HEK293 (cell line): ENCODE results near the gene TMEM151B.

Source experiments
- EGR2 ChIP-seq: fragments of 450-650 bp; formaldehyde crosslinking; IDR thresholded peaks from 2 replicates; pipeline ENCODE4 v1.5.1; 2016; ENCODE audit warnings: low read depth, missing biosample characterization, missing genetic modification characterization
- GLIS2 ChIP-seq: fragments of 450-650 bp; formaldehyde crosslinking; IDR thresholded peaks from 2 replicates; pipeline ENCODE4 v1.5.1; 2016; ENCODE audit warnings: missing biosample characterization, missing genetic modification characterization
- KLF10 ChIP-seq: fragments of 450-650 bp; IDR thresholded peaks from 2 replicates; pipeline ENCODE4 v1.5.1; 2018; ENCODE audit warnings: missing biosample characterization, mild to moderate bottlenecking, missing genetic modification characterization
- KLF17 ChIP-seq: fragments of 450-650 bp; formaldehyde crosslinking; IDR thresholded peaks from 2 replicates; pipeline ENCODE4 v1.5.1; 2016; ENCODE audit warnings: missing biosample characterization, missing genetic modification characterization
- PATZ1 ChIP-seq: fragments of 450-650 bp; formaldehyde crosslinking; IDR thresholded peaks from 2 replicates; pipeline ENCODE4 v1.5.1; 2016; ENCODE audit warnings: missing biosample characterization, missing genetic modification characterization
- PRDM6 ChIP-seq: fragments of 450-650 bp; formaldehyde crosslinking; IDR thresholded peaks from 2 replicates; pipeline ENCODE4 v1.5.1; 2017; ENCODE audit warnings: missing biosample characterization, missing genetic modification characterization
- SALL2 ChIP-seq: fragments of 450-650 bp; formaldehyde crosslinking; IDR thresholded peaks from 2 replicates; pipeline ENCODE4 v1.5.0; 2017; ENCODE audit warnings: missing biosample characterization, mild to moderate bottlenecking, missing genetic modification characterization, borderline replicate concordance
- SP3 ChIP-seq: fragments of 450-650 bp; formaldehyde crosslinking; IDR thresholded peaks from 2 replicates; pipeline ENCODE4 v1.5.1; 2016; ENCODE audit warnings: missing biosample characterization, missing genetic modification characterization
- SP7 ChIP-seq: fragments of 450-650 bp; formaldehyde crosslinking; IDR thresholded peaks from 2 replicates; pipeline ENCODE4 v1.5.1; 2016; ENCODE audit warnings: missing biosample characterization, missing genetic modification characterization
- YY2 ChIP-seq: fragments of 450-650 bp; formaldehyde crosslinking; IDR thresholded peaks from 2 replicates; pipeline ENCODE4 v1.5.1; 2016; ENCODE audit warnings: missing biosample characterization, missing genetic modification characterization
- ZBTB10 ChIP-seq: fragments of 450-650 bp; formaldehyde crosslinking; IDR thresholded peaks from 2 replicates; pipeline ENCODE4 v1.5.1; 2016; ENCODE audit warnings: missing biosample characterization, missing genetic modification characterization
- ZBTB17 ChIP-seq: fragments of 450-650 bp; formaldehyde crosslinking; IDR thresholded peaks from 2 replicates; pipeline ENCODE4 v1.5.1; 2016; ENCODE audit warnings: missing biosample characterization, missing genetic modification characterization
- ZBTB21 ChIP-seq: fragments of 450-650 bp; formaldehyde crosslinking; IDR thresholded peaks from 2 replicates; pipeline ENCODE4 v1.5.1; 2017; ENCODE audit warnings: missing biosample characterization, missing genetic modification characterization
- ZBTB48 ChIP-seq: fragments of 450-650 bp; formaldehyde crosslinking; IDR thresholded peaks from 2 replicates; pipeline ENCODE4 v1.5.1; 2016; ENCODE audit warnings: missing biosample characterization, missing genetic modification characterization
- ZEB2 ChIP-seq: fragments of 450-650 bp; formaldehyde crosslinking; IDR thresholded peaks from 2 replicates; pipeline ENCODE4 v1.5.1; 2016; ENCODE audit warnings: missing biosample characterization, missing genetic modification characterization
- ZNF10 ChIP-seq: fragments of 450-650 bp; formaldehyde crosslinking; IDR thresholded peaks from 2 replicates; pipeline ENCODE4 v1.5.1; 2017; ENCODE audit warnings: missing biosample characterization, missing genetic modification characterization
- ZNF138 ChIP-seq: fragments of 450-650 bp; formaldehyde crosslinking; IDR thresholded peaks from 2 replicates; pipeline ENCODE4 v1.5.1; 2016; ENCODE audit warnings: missing biosample characterization, missing genetic modification characterization, borderline replicate concordance
- ZNF2 ChIP-seq: fragments of 450-650 bp; formaldehyde crosslinking; IDR thresholded peaks from 2 replicates; pipeline ENCODE4 v1.5.1; 2016; ENCODE audit warnings: missing biosample characterization, missing genetic modification characterization
- ZNF239 ChIP-seq: fragments of 450-650 bp; formaldehyde crosslinking; IDR thresholded peaks from 2 replicates; pipeline ENCODE4 v1.5.1; 2016; ENCODE audit warnings: missing biosample characterization, missing genetic modification characterization
- ZNF341 ChIP-seq: fragments of 450-650 bp; formaldehyde crosslinking; IDR thresholded peaks from 2 replicates; pipeline ENCODE4; 2016; ENCODE audit warnings: low read depth, missing biosample characterization, missing genetic modification characterization
- ZNF37A ChIP-seq: fragments of 450-650 bp; IDR thresholded peaks from 2 replicates; pipeline ENCODE4 v1.5.1; 2018; ENCODE audit warnings: missing biosample characterization, missing genetic modification characterization
- ZNF521 ChIP-seq: fragments of 450-650 bp; formaldehyde crosslinking; IDR thresholded peaks from 2 replicates; pipeline ENCODE4 v1.5.1; 2017; ENCODE audit warnings: missing biosample characterization, mild to moderate bottlenecking, missing genetic modification characterization
- ZNF623 ChIP-seq: fragments of 450-650 bp; formaldehyde crosslinking; IDR thresholded peaks from 2 replicates; pipeline ENCODE4 v1.5.1; 2016; ENCODE audit warnings: missing biosample characterization, missing genetic modification characterization
- ZNF626 ChIP-seq: fragments of 450-650 bp; sonication (Bioruptor Pico); formaldehyde crosslinking; IDR thresholded peaks from 2 replicates; pipeline ENCODE4 v1.5.1; 2018; ENCODE audit warnings: missing biosample characterization, missing genetic modification characterization, inconsistent platforms
- ZNF639 ChIP-seq: fragments of 450-650 bp; formaldehyde crosslinking; IDR thresholded peaks from 2 replicates; pipeline ENCODE4 v1.5.1; 2016; ENCODE audit warnings: missing biosample characterization, missing genetic modification characterization
- ZNF677 ChIP-seq: fragments of 450-650 bp; IDR thresholded peaks from 2 replicates; pipeline ENCODE4 v1.5.0; 2018; ENCODE audit warnings: missing biosample characterization, mild to moderate bottlenecking, missing genetic modification characterization, moderate library complexity
- ZNF76 ChIP-seq: fragments of 450-650 bp; formaldehyde crosslinking; IDR thresholded peaks from 2 replicates; pipeline ENCODE4; 2016; ENCODE audit warnings: low read depth, missing biosample characterization, missing genetic modification characterization, borderline replicate concordance
- ZNF777 ChIP-seq: fragments of 450-650 bp; formaldehyde crosslinking; IDR thresholded peaks from 2 replicates; pipeline ENCODE4 v1.5.1; 2017; ENCODE audit warnings: missing biosample characterization, missing genetic modification characterization, borderline replicate concordance
- ZNF785 ChIP-seq: fragments of 450-650 bp; formaldehyde crosslinking; IDR thresholded peaks from 2 replicates; pipeline ENCODE4 v1.5.1; 2016; ENCODE audit warnings: missing biosample characterization, missing genetic modification characterization
- ZNF792 ChIP-seq: fragments of 450-650 bp; formaldehyde crosslinking; IDR thresholded peaks from 2 replicates; pipeline ENCODE4 v1.5.1; 2016; ENCODE audit warnings: missing biosample characterization, missing genetic modification characterization
- ZNF843 ChIP-seq: fragments of 450-650 bp; formaldehyde crosslinking; IDR thresholded peaks from 2 replicates; pipeline ENCODE4 v1.5.1; 2016; ENCODE audit warnings: missing biosample characterization, missing genetic modification characterization
- ZSCAN23 ChIP-seq: fragments of 450-650 bp; formaldehyde crosslinking; IDR thresholded peaks from 2 replicates; pipeline ENCODE4 v1.5.1; 2016; ENCODE audit warnings: missing biosample characterization, missing genetic modification characterization

Gene TMEM151B

GRCh38 chr6:44257025-44257752 lies 13.1 kb upstream of the TMEM151B start, which contains the start of gene SLC35B2 (continued):
- TF ChIP-seq ZNF639 (peak; percentile 80), SALL2 (tag by site-specific recombination) (no peak), PRDM6 (no peak; the same call in 1 of the 2 replicates), ZNF626 (no peak), ZNF76 (tag by site-specific recombination) (peak; percentile 56; the same call in 1 of the 2 replicates), ZNF341 (tag by site-specific recombination) (peak; percentile 69), ZNF677 (peak; percentile 38; the same call in 1 of the 2 replicates), EGR2 (tag by site-specific recombination) (peak; percentile 75), ZNF521 (tag by site-specific recombination) (no peak), ZNF843 (tag by site-specific recombination) (peak; percentile 50; the same call in 1 of the 2 replicates), ZEB2 (tag by site-specific recombination) (peak; percentile 85), YY2 (tag by site-specific recombination) (peak; percentile 47; the same call in 1 of the 2 replicates), SP3 (tag by site-specific recombination) (peak; percentile 87), ZNF239 (tag by site-specific recombination) (no peak), GLIS2 (tag by site-specific recombination) (peak; percentile 98), ZNF785 (tag by site-specific recombination) (no peak), KLF10 (peak; percentile 79; the same call in 1 of the 2 replicates), ZNF37A (peak; percentile 68; the same call in 1 of the 2 replicates), ZBTB48 (peak; percentile 62), ZNF138 (no peak), ZBTB10 (tag by site-specific recombination) (peak; percentile 95), KLF17 (tag by site-specific recombination) (peak; percentile 90; the same call in 1 of the 2 replicates), ZNF777 (tag by site-specific recombination) (no peak; the same call in 1 of the 2 replicates), PATZ1 (tag by site-specific recombination) (peak; percentile 99), ZNF10 (tag by site-specific recombination) (no peak), ZNF623 (tag by site-specific recombination) (0 out of 2 replicates have a peak, but pooled peaks have one; percentile 29), ZBTB17 (tag by site-specific recombination) (peak; percentile 90), ZNF792 (tag by site-specific recombination) (no peak), SP7 (tag by site-specific recombination) (peak; percentile 88), ZSCAN23 (tag by site-specific recombination) (peak; percentile 51; the same call in 1 of the 2 replicates), ZNF2 (tag by site-specific recombination) (peak; percentile 26; the same call in 1 of the 2 replicates), ZBTB21 (peak; percentile 44; the same call in 1 of the 2 replicates)
